ENCODE measurements around the gene PRCD.
"Not testable (repeated sequence)": the region's sequence is repeated elsewhere in the genome, so short reads cannot be mapped to it uniquely, and the experiment has no call there.

PRCD gene

DNA sequence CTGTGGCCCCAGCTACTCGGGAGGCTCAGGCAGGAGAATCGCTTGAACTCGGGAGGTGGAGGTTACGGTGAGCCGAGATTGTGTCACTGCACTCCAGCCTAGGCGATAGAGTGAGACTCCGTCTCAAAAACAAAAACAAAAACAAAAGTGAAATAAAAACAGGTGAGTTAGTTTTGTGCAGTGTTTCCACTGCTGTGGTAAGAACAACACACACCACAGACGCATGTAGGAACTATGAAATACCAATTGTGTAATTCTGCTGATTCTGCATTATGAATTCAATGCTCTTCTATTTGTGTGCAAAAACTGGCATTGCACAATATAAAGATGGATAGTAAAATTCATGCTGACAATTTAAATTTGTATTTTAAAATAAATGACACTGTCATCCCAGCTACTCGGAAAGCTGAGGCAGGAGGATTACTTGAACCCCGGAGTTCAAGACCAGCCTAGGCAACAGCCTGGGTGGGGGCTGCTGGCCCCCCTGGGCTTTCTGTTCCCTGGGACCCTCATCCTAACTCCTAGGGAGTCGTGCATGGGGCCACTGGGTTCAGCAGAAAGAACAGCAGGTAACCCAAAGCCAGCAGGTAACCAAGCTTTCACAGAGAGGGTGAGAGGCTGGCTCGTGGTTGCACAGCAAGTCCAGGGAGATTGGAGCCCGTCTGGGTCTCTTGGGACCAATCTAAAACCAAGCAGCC lies 28.0 kb upstream of the PRCD start:
- H2AFZ ChIP-seq (ENCODE audit: low read depth, low read length), result no peak overlapping the region
- no peaks in the 10 kb centered on the region for H3K36me3 ChIP-seq (ENCODE audit: insufficient read depth, low read length)
- TF ChIP-seq CTCF (IDR thresholded peaks at IDR 0.05; ENCODE audit: borderline replicate concordance, extremely low read depth, low read length, poor library complexity, severe bottlenecking), result no peak
- TF ChIP-seq EZH2 (IDR thresholded peaks at IDR 0.05; ENCODE audit: borderline replicate concordance, low read depth, low read length, severe bottlenecking), result no peak
- H3K27ac ChIP-seq (ENCODE audit: low read length), result no peak overlapping the region
- no peak for ATAC-seq (ENCODE audit: insufficient read depth, low read depth)
- peaks cover 7% of the 10 kb centered on the region for H3K4me1 ChIP-seq (ENCODE audit: insufficient read depth, low read length)
- H3K9ac ChIP-seq (ENCODE audit: low read depth, low read length), result no peak overlapping the region
- no peaks in the 10 kb centered on the region for H3K9me3 ChIP-seq (ENCODE audit: insufficient read depth, low read length, severe bottlenecking)
- H3K79me2 ChIP-seq (ENCODE audit: insufficient read depth, low read length), result no peaks in the 10 kb centered on the region
- H3K4me3 ChIP-seq (ENCODE audit: low read depth in 1 of 2, low read length in 2 of 2), result no peak overlapping the region
- H4K20me1 ChIP-seq (ENCODE audit: insufficient read depth, low read length), result no peaks in the 10 kb centered on the region
- no peak for DNase-seq
- H3K4me2 ChIP-seq (ENCODE audit: insufficient read depth, low read length), result no peak overlapping the region
- peaks cover 11% of the 10 kb centered on the region for H3K27me3 ChIP-seq (ENCODE audit: insufficient read depth, low read length, poor library complexity)

GRCh38 chr17:76512366-76513305 lies 27.2 kb upstream of the PRCD start:
- no peaks in the 10 kb centered on the region for H3K36me3 ChIP-seq (ENCODE audit: insufficient read depth, low read length)
- H3K4me3 ChIP-seq (ENCODE audit: low read depth in 1 of 2, low read length in 2 of 2), result no peak overlapping the region
- H3K4me1 ChIP-seq (ENCODE audit: insufficient read depth, low read length), result peaks cover 7% of the 10 kb centered on the region
- peaks cover 5% of the 10 kb centered on the region for H3K27me3 ChIP-seq (ENCODE audit: insufficient read depth, low read length, poor library complexity)
- ATAC-seq (ENCODE audit: insufficient read depth, low read depth) (no peak), DNase-seq (no peak)
- H2AFZ ChIP-seq (ENCODE audit: low read depth, low read length), result no peak overlapping the region
- H3K79me2 ChIP-seq (ENCODE audit: insufficient read depth, low read length), result no peaks in the 10 kb centered on the region
- TF ChIP-seq CTCF (IDR thresholded peaks at IDR 0.05; ENCODE audit: borderline replicate concordance, extremely low read depth, low read length, poor library complexity, severe bottlenecking), result no peak
- TF ChIP-seq EZH2 (IDR thresholded peaks at IDR 0.05; ENCODE audit: borderline replicate concordance, low read depth, low read length, severe bottlenecking), result no peak
- H3K9ac ChIP-seq (ENCODE audit: low read depth, low read length), result no peak overlapping the region
- H4K20me1 ChIP-seq (ENCODE audit: insufficient read depth, low read length), result no peaks in the 10 kb centered on the region
- H3K27ac ChIP-seq (ENCODE audit: low read length), result no peak overlapping the region
- H3K4me2 ChIP-seq (ENCODE audit: insufficient read depth, low read length), result no peak overlapping the region
- no peaks in the 10 kb centered on the region for H3K9me3 ChIP-seq (ENCODE audit: insufficient read depth, low read length, severe bottlenecking)

DNA sequence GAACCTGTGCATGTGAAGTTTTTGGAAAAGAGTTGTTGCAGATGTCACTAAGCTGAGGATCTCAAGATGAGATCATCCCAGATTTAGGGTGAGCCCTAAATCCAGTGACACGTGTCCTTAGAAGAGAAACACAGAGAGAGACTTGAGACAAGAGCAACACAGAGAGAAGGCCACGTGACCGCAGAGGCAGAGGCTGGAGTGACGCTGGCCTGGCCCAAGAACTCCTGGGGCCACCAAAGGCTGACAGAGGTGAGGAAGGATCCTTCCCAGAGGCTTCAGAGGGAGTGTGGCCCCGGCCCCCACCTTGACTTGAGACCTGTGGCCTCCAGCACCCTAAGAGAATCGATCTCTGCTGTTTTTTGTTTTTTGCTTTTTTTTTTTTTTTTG lies 26.5 kb upstream of the PRCD start:
- Histone ChIP-seq H2AFZ (ENCODE audit: low read depth, low read length) (no peak overlapping the region), H3K27ac (ENCODE audit: low read length) (no peak overlapping the region), H3K9ac (ENCODE audit: low read depth, low read length) (no peak overlapping the region), H3K4me2 (ENCODE audit: insufficient read depth, low read length) (no peak overlapping the region), H3K27me3 (ENCODE audit: insufficient read depth, low read length, poor library complexity) (no peaks in the 10 kb centered on the region), H3K36me3 (ENCODE audit: insufficient read depth, low read length) (no peaks in the 10 kb centered on the region), H4K20me1 (ENCODE audit: insufficient read depth, low read length) (no peaks in the 10 kb centered on the region), H3K4me3 (ENCODE audit: low read depth in 1 of 2, low read length in 2 of 2) (no peak overlapping the region), H3K79me2 (ENCODE audit: insufficient read depth, low read length) (no peaks in the 10 kb centered on the region), H3K9me3 (ENCODE audit: insufficient read depth, low read length, severe bottlenecking) (no peaks in the 10 kb centered on the region), H3K4me1 (ENCODE audit: insufficient read depth, low read length) (peaks cover 7% of the 10 kb centered on the region)
- TF ChIP-seq CTCF (IDR thresholded peaks at IDR 0.05; ENCODE audit: borderline replicate concordance, extremely low read depth, low read length, poor library complexity, severe bottlenecking) (no peak), EZH2 (IDR thresholded peaks at IDR 0.05; ENCODE audit: borderline replicate concordance, low read depth, low read length, severe bottlenecking) (no peak)
- no peak for ATAC-seq (ENCODE audit: insufficient read depth, low read depth)
- DNase-seq, result no peak

- H3K4me3 ChIP-seq (ENCODE audit: low read depth in 1 of 2, low read length in 2 of 2); H4K20me1 ChIP-seq (ENCODE audit: insufficient read depth, low read length); H2AFZ ChIP-seq (ENCODE audit: low read depth, low read length); H3K4me1 ChIP-seq (ENCODE audit: insufficient read depth, low read length); H3K4me2 ChIP-seq (ENCODE audit: insufficient read depth, low read length); H3K9ac ChIP-seq (ENCODE audit: low read depth, low read length); DNase-seq; H3K9me3 ChIP-seq (ENCODE audit: insufficient read depth, low read length, severe bottlenecking); H3K36me3 ChIP-seq (ENCODE audit: insufficient read depth, low read length); H3K79me2 ChIP-seq (ENCODE audit: insufficient read depth, low read length); H3K27ac ChIP-seq (ENCODE audit: low read length); H3K27me3 ChIP-seq (ENCODE audit: insufficient read depth, low read length, poor library complexity); ATAC-seq (ENCODE audit: insufficient read depth, low read depth): not testable (repeated sequence)
Measured at GRCh38 chr17:76514355-76514754, 25.5 kb upstream of the PRCD start.

Data from DND-41 (cell line).